Measurements from ENCODE around the gene PEDS1.

- TF ChIP-seq ZNF626 (tag by site-specific recombination; IDR thresholded peaks at IDR 0.05) (no peak), PRDM2 (tag by site-specific recombination; IDR thresholded peaks at IDR 0.05; ENCODE audit: borderline replicate concordance) (no peak), ZNF324 (tag by site-specific recombination; IDR thresholded peaks at IDR 0.05) (no peak), ZNF416 (tag by site-specific recombination; IDR thresholded peaks at IDR 0.05) (no peak), ZNF423 (tag by site-specific recombination; IDR thresholded peaks at IDR 0.05) (no peak), ZNF510 (tag by site-specific recombination; IDR thresholded peaks at IDR 0.05; ENCODE audit: insufficient replicate concordance) (no peak), ZNF785 (tag by site-specific recombination; IDR thresholded peaks at IDR 0.05) (no peak), ZXDB (tag by site-specific recombination; IDR thresholded peaks at IDR 0.05) (no peak), REST (tag by site-specific recombination; IDR thresholded peaks at IDR 0.05) (no peak), ZNF513 (tag by site-specific recombination; IDR thresholded peaks at IDR 0.05) (no peak), ZNF768 (tag by site-specific recombination; IDR thresholded peaks at IDR 0.05) (no peak), CTCF (tag by site-specific recombination; IDR thresholded peaks at IDR 0.05) (no peak)
Measured at GRCh38 chr20:50146214-50146613, 7.3 kb downstream of the PEDS1 start.
